Measurements from ENCODE around the gene OR1L8. TPM values are rescaled to one million over a fixed set of nuclear protein-coding genes. Genes with fewer than 3 reads are reported as not detected.

OR1L8 gene
- total and polyA plus RNA-seq, 9 of the 15 experiments (the other 6 are each of a cell fraction or from before 2014, with no cell fraction given), result 0.03 to 0.06 (median 0.06) TPM; not detected in 6

DNA sequence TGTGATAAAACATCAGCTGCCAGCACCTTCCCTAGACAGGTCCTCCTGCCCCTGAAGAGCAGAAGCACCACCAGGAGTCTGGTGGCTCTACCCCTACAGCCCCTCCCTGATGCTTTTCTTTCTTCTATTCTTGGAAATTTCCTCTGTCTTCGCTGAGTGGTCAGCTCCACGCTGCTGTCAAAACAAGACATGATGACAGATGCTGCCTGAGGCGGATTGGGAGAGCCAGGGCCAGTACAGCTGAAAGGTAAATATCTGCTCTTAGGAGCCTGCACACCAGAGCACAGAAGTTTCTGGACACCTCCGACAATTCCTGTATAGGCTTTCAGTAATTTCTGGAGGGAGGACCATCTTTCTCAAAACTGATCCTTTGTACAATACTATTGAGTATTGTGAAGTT lies 26.6 kb upstream of the OR1L8 start:
- no TSS peak for BruUV-seq (replicated peaks)

More for the DNA sequence above, 26.6 kb upstream of the OR1L8 start:
- ATAC-seq (no peak), DNase-seq (ENCODE audit: extremely low read depth in 1 of 4, low spot score in 3 of 4) (peak in 1 of 4 experiments; percentile 8), FAIRE-seq (no peak)
- Histone ChIP-seq H3K9me3 (replicated peaks; ENCODE audit: control insufficient read depth, insufficient read depth, low read depth, low read length) (no peaks in the 10 kb centered on the region), H3K4me2 (ENCODE audit: insufficient read depth, low read length) (no peak overlapping the region), H2AFZ (ENCODE audit: low read depth, low read length) (no peak overlapping the region), H3K9ac (ENCODE audit: insufficient read depth in 1 of 2, low read depth in 2 of 2, low read length in 2 of 2) (no peak overlapping the region), H3K9me1 (ENCODE audit: control insufficient read depth, insufficient read depth, low read length) (no peaks in the 10 kb centered on the region), H3K27ac (ENCODE audit: extremely low read depth, low read depth, low read length) (no peak overlapping the region), H3K27me3 (ENCODE audit: control insufficient read depth in 2 of 2, insufficient read depth in 2 of 2, low read length in 2 of 2) (peaks cover 0 to 13% of the 10 kb centered on the region in 2 experiments; a peak in 3 of 5 replicates), H3K4me3 (no peak overlapping the region), H3K79me2 (ENCODE audit: control insufficient read depth, insufficient read depth, low read length) (no peaks in the 10 kb centered on the region), H3K4me1 (replicated peaks in 1 of 2; ENCODE audit: control insufficient read depth in 2 of 2, insufficient read depth in 2 of 2, low read length in 2 of 2) (no peaks in the 10 kb centered on the region), H3K36me3 (ENCODE audit: control insufficient read depth, insufficient read depth, low read length) (no peaks in the 10 kb centered on the region), H4K20me1 (replicated peaks; ENCODE audit: control insufficient read depth, insufficient read depth, low read length) (no peaks in the 10 kb centered on the region)
- in situ Hi-C loops (cut with MboI), result no loop called here
- POLR2A ChIA-PET, result interaction anchor here (0.6 kb wide), 1 partner anchor 632 kb away, joined by 3 read pairs; no protein-coding TSS in a partner anchor
- CTCF ChIA-PET (ENCODE audit: low intra/inter-chr PET ratio), result no interaction called here
- TF ChIP-seq NR4A1 (CRISPR knock-in tag; IDR thresholded peaks at IDR 0.05) (no peak), NR4A1 (tag; IDR thresholded peaks at IDR 0.05) (no peak), CAMTA2 (CRISPR knock-in tag; conservative IDR thresholded peaks at IDR 0.05) (no peak), DMBX1 (CRISPR knock-in tag; IDR thresholded peaks at IDR 0.05; ENCODE audit: borderline replicate concordance) (no peak), GATA2 (CRISPR knock-in tag; IDR thresholded peaks at IDR 0.05) (no peak), PHB (CRISPR knock-in tag; IDR thresholded peaks at IDR 0.05) (no peak), HDGF (IDR thresholded peaks at IDR 0.05) (no peak), ZMIZ1 (IDR thresholded peaks at IDR 0.05; ENCODE audit: low read depth in 2 of 2, low read length in 2 of 2) (no peak)
- WGBS (ENCODE audit: insufficient coverage, low coverage, missing lambda C conversion rate), result 1% methylated on average over 4 of the region's 4 CpGs
- intact Hi-C loops (cut with micrococcal nuclease), result loop anchor here (5.0 kb wide), 2 partner anchors 58 to 143 kb away; partner anchors contain the start of gene OR1N2

Measured in K562 (cell line).